Progenitor cell of endocrine pancreas (in vitro differentiated cells): ENCODE data around the gene TRIM72. TPM values are rescaled to one million over a fixed set of nuclear protein-coding genes. Genes with fewer than 3 reads are reported as not detected.
A peak's percentile ranks its signal among the peaks of the same experiment; 100 is the strongest.

Source experiments
- DNase-seq: peaks from one replicate; pipeline ENCODE4 v3.0.0; 2021; ENCODE audit warnings: low spot score; ENCODE audit not compliant: unreplicated experiment
- H3K27ac Mint-ChIP-seq: 2 replicates; pipeline ENCODE4 v1.8.0; 2021; ENCODE audit warnings: mild to moderate bottlenecking, moderate library complexity, mixed read lengths
- H3K27me3 Mint-ChIP-seq: 2 replicates; pipeline ENCODE4 v1.8.0; 2021; ENCODE audit warnings: mixed read lengths
- H3K36me3 Mint-ChIP-seq: 2 replicates; pipeline ENCODE4 v1.8.0; 2022; ENCODE audit warnings: mixed read lengths; ENCODE audit not compliant: insufficient read depth
- H3K4me1 Mint-ChIP-seq: 2 replicates; pipeline ENCODE4 v1.8.0; 2021; ENCODE audit warnings: low read depth, mixed read lengths
- H3K4me3 Mint-ChIP-seq: 2 replicates; pipeline ENCODE4 v1.8.0; 2021; ENCODE audit warnings: low read depth, mild to moderate bottlenecking, moderate library complexity, mixed read lengths
- H3K9me3 Mint-ChIP-seq: 2 replicates; pipeline ENCODE4 v1.8.0; 2021; ENCODE audit warnings: low read depth, mixed read lengths
- CTCF ChIP-seq: fragments of 200-600 bp; sonication (generic); IDR thresholded peaks from one replicate; pipeline ENCODE4 v1.5.0; 2021; ENCODE audit warnings: antibody characterized with exemption, mild to moderate bottlenecking; ENCODE audit not compliant: unreplicated experiment
- total RNA-seq: library from RNA; stranded (reverse); gene quantifications from 2 replicates; pipeline ENCODE4 v1.2.1, GENCODE V29; 2021

TRIM72 gene
- total RNA-seq, 1 donor from 2014 or later: 0.14 TPM

GRCh38 chr16:31179219-31179746 lies 34.6 kb upstream of the TRIM72 start:
- no peak for TF ChIP-seq CTCF
- no peaks in the 10 kb centered on the region for H3K27me3 Mint-ChIP-seq
- no peak for DNase-seq
- peaks cover 16% of the 10 kb centered on the region for H3K36me3 Mint-ChIP-seq
- H3K9me3 Mint-ChIP-seq: no peaks in the 10 kb centered on the region
- peak overlapping the region; percentile 96 for H3K4me3 Mint-ChIP-seq
- peaks cover 21% of the 10 kb centered on the region for H3K4me1 Mint-ChIP-seq
- peak overlapping the region; percentile 100 for H3K27ac Mint-ChIP-seq

GRCh38 chr16:31179747-31180459 lies 34.0 kb upstream of the TRIM72 start, which contains the start of gene FUS:
TSS of gene FUS (plus strand) at chr16:31180139. CDS start at chr16:31180215, 76 bp downstream.
- DNase-seq: peak; percentile 83
- no peak for TF ChIP-seq CTCF
- Mint-ChIP-seq H3K4me3 (peak within 1 kb of the TSS; percentile 96), H3K36me3 (peaks cover 20% of the 10 kb centered on the region), H3K4me1 (peaks cover 21% of the 10 kb centered on the region), H3K27ac (peak within 1 kb of the TSS; percentile 100), H3K9me3 (no peaks in the 10 kb centered on the region), H3K27me3 (no peaks in the 10 kb centered on the region)

GRCh38 chr16:31181102-31181830 lies 32.7 kb upstream of the TRIM72 start:
- peak overlapping the region; percentile 96 for H3K4me3 Mint-ChIP-seq
- no peaks in the 10 kb centered on the region for H3K27me3 Mint-ChIP-seq
- peaks cover 21% of the 10 kb centered on the region for H3K4me1 Mint-ChIP-seq
- no peaks in the 10 kb centered on the region for H3K9me3 Mint-ChIP-seq
- peak overlapping the region; percentile 100 for H3K27ac Mint-ChIP-seq
- no peak for DNase-seq
- TF ChIP-seq CTCF: no peak
- peaks cover 29% of the 10 kb centered on the region for H3K36me3 Mint-ChIP-seq

- H3K27ac Mint-ChIP-seq: peak overlapping the region; percentile 88
- peak overlapping the region; percentile 96 for H3K4me3 Mint-ChIP-seq
- no peaks in the 10 kb centered on the region for H3K27me3 Mint-ChIP-seq
- no peaks in the 10 kb centered on the region for H3K9me3 Mint-ChIP-seq
- no peak for TF ChIP-seq CTCF
- H3K36me3 Mint-ChIP-seq: peaks cover 36% of the 10 kb centered on the region
- DNase-seq: no peak
- peaks cover 21% of the 10 kb centered on the region for H3K4me1 Mint-ChIP-seq
These were observed 31.5 kb upstream of the TRIM72 start for GRCh38 chr16:31182391-31182790.
